Measurements from ENCODE around the gene ETFA. TPM values are rescaled to one million over a fixed set of nuclear protein-coding genes. Genes with fewer than 3 reads are reported as not detected.

ETFA gene
- total and polyA plus RNA-seq, 9 of the 15 experiments (the other 6 are each of a cell fraction or from before 2014, with no cell fraction given): 130 to 543 (median 232) TPM

DNA sequence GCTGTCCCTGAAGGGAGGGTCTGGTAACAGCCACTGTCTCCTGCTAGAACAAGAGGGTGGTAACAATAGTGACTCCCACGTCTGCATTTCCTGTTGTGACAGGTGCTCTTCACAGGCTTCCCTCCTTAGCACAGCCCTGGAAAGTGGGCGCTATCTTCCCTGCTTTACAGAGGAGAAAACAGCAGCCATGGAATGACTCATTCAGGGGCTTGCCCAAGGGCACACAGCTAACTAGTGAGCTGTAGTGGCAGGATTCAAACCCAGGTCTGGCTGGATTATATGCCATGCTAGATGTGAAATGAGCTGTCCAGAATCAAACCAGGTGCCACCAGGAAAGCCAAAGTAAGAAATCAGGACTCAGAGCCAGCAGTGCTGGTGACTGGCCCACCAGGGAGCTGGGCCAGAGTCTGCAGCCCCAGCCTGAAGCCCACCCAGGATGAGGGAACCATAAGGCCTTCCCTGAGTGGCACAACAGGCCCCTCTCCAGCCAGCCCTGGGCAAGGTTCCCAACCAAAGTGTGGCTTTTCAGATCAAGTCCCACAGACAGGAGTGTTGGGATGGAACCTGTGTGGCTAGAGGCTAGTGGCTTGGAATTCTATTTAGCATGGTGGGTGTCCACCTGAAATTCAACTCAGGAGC is 102.4 kb downstream of the ETFA start:
- TF ChIP-seq POU5F1 (IDR thresholded peaks at IDR 0.05; ENCODE audit: borderline replicate concordance, low read depth, low read length, partially characterized antibody): no peak
- no peak for TF ChIP-seq NONO (IDR thresholded peaks at IDR 0.05; ENCODE audit: low read depth in 2 of 2, low read length in 1 of 2)
- no peak for TF ChIP-seq HIVEP1 (CRISPR knock-in tag; IDR thresholded peaks at IDR 0.05)
- TF ChIP-seq ZNF512 (tag; IDR thresholded peaks at IDR 0.05): no peak
- TF ChIP-seq HDGF (IDR thresholded peaks at IDR 0.05): no peak
- no peak for TF ChIP-seq PHB (CRISPR knock-in tag; IDR thresholded peaks at IDR 0.05)
- TF ChIP-seq ZNF785 (CRISPR knock-in tag; IDR thresholded peaks at IDR 0.05): no peak
- TF ChIP-seq SIN3B (IDR thresholded peaks at IDR 0.05; ENCODE audit: low read depth): no peak
- TF ChIP-seq NR1H2 (CRISPR knock-in tag; IDR thresholded peaks at IDR 0.05): no peak
- TF ChIP-seq, protein P1, sequence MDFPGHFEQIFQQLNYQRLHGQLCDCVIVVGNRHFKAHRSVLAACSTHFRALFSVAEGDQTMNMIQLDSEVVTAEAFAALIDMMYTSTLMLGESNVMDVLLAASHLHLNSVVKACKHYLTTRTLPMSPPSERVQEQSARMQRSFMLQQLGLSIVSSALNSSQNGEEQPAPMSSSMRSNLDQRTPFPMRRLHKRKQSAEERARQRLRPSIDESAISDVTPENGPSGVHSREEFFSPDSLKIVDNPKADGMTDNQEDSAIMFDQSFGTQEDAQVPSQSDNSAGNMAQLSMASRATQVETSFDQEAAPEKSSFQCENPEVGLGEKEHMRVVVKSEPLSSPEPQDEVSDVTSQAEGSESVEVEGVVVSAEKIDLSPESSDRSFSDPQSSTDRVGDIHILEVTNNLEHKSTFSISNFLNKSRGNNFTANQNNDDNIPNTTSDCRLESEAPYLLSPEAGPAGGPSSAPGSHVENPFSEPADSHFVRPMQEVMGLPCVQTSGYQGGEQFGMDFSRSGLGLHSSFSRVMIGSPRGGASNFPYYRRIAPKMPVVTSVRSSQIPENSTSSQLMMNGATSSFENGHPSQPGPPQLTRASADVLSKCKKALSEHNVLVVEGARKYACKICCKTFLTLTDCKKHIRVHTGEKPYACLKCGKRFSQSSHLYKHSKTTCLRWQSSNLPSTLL (IDR thresholded peaks at IDR 0.05): no peak
- TF ChIP-seq GTF3C2 (IDR thresholded peaks at IDR 0.05; ENCODE audit: borderline replicate concordance, extremely low read depth, insufficient read length): no peak
- TF ChIP-seq BRF2 (IDR thresholded peaks at IDR 0.05; ENCODE audit: borderline replicate concordance, insufficient read depth, insufficient read length): no peak
- no peak for TF ChIP-seq ZNF134 (CRISPR knock-in tag; conservative IDR thresholded peaks at IDR 0.05)
- H3K4me3 ChIP-seq: no peak overlapping the region
- no peaks in the 10 kb centered on the region for H3K9me3 ChIP-seq (replicated peaks; ENCODE audit: control insufficient read depth, insufficient read depth, low read depth, low read length)
- ATAC-seq (no peak), DNase-seq (ENCODE audit: extremely low read depth in 1 of 4, low spot score in 3 of 4) (no peak), FAIRE-seq (no peak)
- H3K4me1 ChIP-seq (replicated peaks in 1 of 2; ENCODE audit: control insufficient read depth in 2 of 2, insufficient read depth in 2 of 2, low read length in 2 of 2): peaks cover 0 to 2% of the 10 kb centered on the region in 2 experiments; a peak in 1 of 5 replicates
- peaks cover 4% of the 10 kb centered on the region for H3K9me1 ChIP-seq (ENCODE audit: control insufficient read depth, insufficient read depth, low read length)
- 67% methylated on average over 2 of the region's 2 CpGs for WGBS (ENCODE audit: insufficient coverage, low coverage, missing lambda C conversion rate)
- no peak overlapping the region for H3K4me2 ChIP-seq (ENCODE audit: insufficient read depth, low read length)
- ChIA-PET CTCF (ENCODE audit: low intra/inter-chr PET ratio) (no interaction called here), POLR2A (interaction anchor here (0.6 to 1.3 kb wide), 5 partner anchors 12 to 1391 kb away, joined by 3 read pairs; no protein-coding TSS in a partner anchor)
- in situ Hi-C loops (cut with MboI): no loop called here
- intact Hi-C loops (cut with micrococcal nuclease): no loop called here
- H3K27ac ChIP-seq (ENCODE audit: extremely low read depth, low read depth, low read length): no peak overlapping the region
- H3K9ac ChIP-seq (ENCODE audit: insufficient read depth in 1 of 2, low read depth in 2 of 2, low read length in 2 of 2): no peak overlapping the region
- BruUV-seq (replicated peaks): no TSS peak
- no peak overlapping the region for H2AFZ ChIP-seq (ENCODE audit: low read depth, low read length)
- no peaks in the 10 kb centered on the region for H4K20me1 ChIP-seq (replicated peaks; ENCODE audit: control insufficient read depth, insufficient read depth, low read length)
- H3K27me3 ChIP-seq (ENCODE audit: control insufficient read depth in 2 of 2, insufficient read depth in 2 of 2, low read length in 2 of 2): no peaks in the 10 kb centered on the region
- H3K79me2 ChIP-seq (ENCODE audit: control insufficient read depth, insufficient read depth, low read length): no peaks in the 10 kb centered on the region
- peaks cover 63% of the 10 kb centered on the region; the same call in 2 of the 3 replicates for H3K36me3 ChIP-seq (ENCODE audit: control insufficient read depth, insufficient read depth, low read length)
